Activated CD4-positive, CD25-positive, alpha-beta regulatory T cell treated with anti-CD3 and anti-CD28 coated beads, Interleukin-2, amount 50 U/mL, for 72 hours (primary cell): ENCODE data around the gene POLR2E.

Experiments used
- DNase-seq: peaks from one replicate; pipeline ENCODE4 v3.0.0; 2021

Gene POLR2E

GRCh38 chr19:1042689-1043511, 52.3 kb downstream of the POLR2E start:
- DNase-seq: no peak

GRCh38 chr19:1041835-1042685, 53.1 kb downstream of the POLR2E start:
- no peak for DNase-seq

GRCh38 chr19:1041272-1041834, 53.8 kb downstream of the POLR2E start:
- no peak for DNase-seq

GRCh38 chr19:1040476-1041271, 54.5 kb downstream of the POLR2E start:
- peak; percentile 90 for DNase-seq

GRCh38 chr19:1039646-1040475, 55.3 kb downstream of the POLR2E start, which contains the start of gene ABCA7:
ABCA7 (plus strand) TSS chr19:1040107; CDS start chr19:1041362, 1,255 bp downstream.
- DNase-seq: peak; percentile 100

GRCh38 chr19:1038978-1039645, 56.1 kb downstream of the POLR2E start:
- DNase-seq: no peak

GRCh38 chr19:1037621-1038064, 57.5 kb downstream of the POLR2E start:
- DNase-seq: no peak
